GM23338 (cell line): ENCODE measurements around the gene PALLD. TPM values are rescaled to one million over a fixed set of nuclear protein-coding genes. Genes with fewer than 3 reads are reported as not detected.

Experiments
- ATAC-seq: fragments of 200-7000 bp; cut with Tn5 transposase; 3 replicates; pipeline ENCODE4 v1.9.1; 2020
- DNase-seq: peaks from one replicate; pipeline ENCODE4 v3.0.0-alpha.2; 2015; ENCODE audit warnings: low spot score
- H2AFZ ChIP-seq: fragments of 200-600 bp; sonication (generic); 2 replicates; pipeline ENCODE4 v1.8.0; 2016; ENCODE audit warnings: antibody characterized with exemption, mild to moderate bottlenecking, moderate library complexity
- H3F3A ChIP-seq: fragments of 200-600 bp; sonication (generic); replicated peaks from 2 replicates; pipeline ENCODE4 v1.8.0; 2017; ENCODE audit warnings: antibody characterized with exemption, mixed run types, low read depth
- H3K27ac ChIP-seq: fragments of 200-600 bp; sonication (generic); 2 replicates; pipeline ENCODE4 v1.6.1; 2016; ENCODE audit warnings: low read depth
- H3K27me3 ChIP-seq: fragments of 200-600 bp; sonication (generic); 2 replicates; pipeline ENCODE4 v1.8.0; 2016; ENCODE audit warnings: mild to moderate bottlenecking, mixed run types, moderate library complexity; ENCODE audit not compliant: insufficient read depth
- H3K36me3 ChIP-seq: fragments of 200-600 bp; sonication (generic); 2 replicates; pipeline ENCODE4 v1.8.0; 2016; ENCODE audit warnings: mild to moderate bottlenecking; ENCODE audit not compliant: insufficient read depth
- H3K4me1 ChIP-seq: fragments of 200-600 bp; sonication (generic); 2 replicates; pipeline ENCODE4 v1.8.0; 2016; ENCODE audit warnings: mild to moderate bottlenecking, moderate library complexity; ENCODE audit not compliant: insufficient read depth
- H3K4me2 ChIP-seq: fragments of 200-600 bp; sonication (generic); 2 replicates; pipeline ENCODE4 v1.7.1; 2017; ENCODE audit warnings: mixed run types
- H3K4me3 ChIP-seq: fragments of 200-600 bp; sonication (generic); 2 replicates; pipeline ENCODE4 v1.6.1; 2016; ENCODE audit warnings: mixed run types
- H3K79me2 ChIP-seq: fragments of 200-600 bp; sonication (generic); replicated peaks from 2 replicates; pipeline ENCODE4 v1.8.0; 2017; ENCODE audit warnings: mild to moderate bottlenecking; ENCODE audit not compliant: insufficient read depth
- H3K9me2 ChIP-seq: fragments of 200-600 bp; sonication (generic); 2 replicates; pipeline ENCODE4 v1.8.0; 2017; ENCODE audit not compliant: insufficient read depth
- H4K20me1 ChIP-seq: fragments of 200-600 bp; sonication (generic); replicated peaks from 2 replicates; pipeline ENCODE4 v1.8.0; 2017; ENCODE audit warnings: mild to moderate bottlenecking; ENCODE audit not compliant: insufficient read depth
- H3K27ac Mint-ChIP-seq: 2 replicates; pipeline ENCODE4 v1.8.0; 2020; ENCODE audit warnings: inconsistent platforms, mild to moderate bottlenecking, moderate library complexity, mixed read lengths
- H3K27me3 Mint-ChIP-seq: 3 replicates; pipeline ENCODE4 v1.8.0; 2022; ENCODE audit warnings: low read depth, mild to moderate bottlenecking, moderate library complexity, mixed read lengths, inconsistent platforms; ENCODE audit not compliant: insufficient read depth, poor library complexity
- H3K36me3 Mint-ChIP-seq: 3 replicates; pipeline ENCODE4 v1.8.0; 2021; ENCODE audit warnings: low read depth, mild to moderate bottlenecking, inconsistent platforms, moderate library complexity, mixed read lengths
- H3K4me1 Mint-ChIP-seq: 3 replicates; pipeline ENCODE4 v1.8.0; 2020; ENCODE audit warnings: mild to moderate bottlenecking, inconsistent platforms, mixed read lengths
- H3K4me3 Mint-ChIP-seq: 3 replicates; pipeline ENCODE4 v1.8.0; 2021; ENCODE audit warnings: moderate library complexity, mild to moderate bottlenecking, inconsistent platforms, mixed read lengths
- H3K9me3 Mint-ChIP-seq: 3 replicates; pipeline ENCODE4 v1.8.0; 2020; ENCODE audit warnings: moderate library complexity, mild to moderate bottlenecking, inconsistent platforms, mixed read lengths
- EZH2 ChIP-seq: fragments of 200-600 bp; sonication (generic); IDR thresholded peaks from one replicate; pipeline ENCODE4 v1.8.0; 2017; ENCODE audit warnings: antibody characterized with exemption, mild to moderate bottlenecking, low read depth; ENCODE audit not compliant: unreplicated experiment
- JUNB ChIP-seq: IDR thresholded peaks from one replicate; pipeline ENCODE4 v1.6.1; 2016; ENCODE audit warnings: antibody characterized with exemption; ENCODE audit not compliant: unreplicated experiment
- NANOG ChIP-seq: IDR thresholded peaks from 2 replicates; pipeline ENCODE4 v1.6.1; 2016; ENCODE audit warnings: antibody characterized with exemption, borderline replicate concordance
- ZNF331 ChIP-seq: fragments of 250-450 bp; sonication (Bioruptor Pico); IDR thresholded peaks from 2 replicates; pipeline ENCODE4 v1.5.0; 2020; ENCODE audit warnings: low read depth, mild to moderate bottlenecking, moderate library complexity
- polyA plus RNA-seq: library from polyadenylated mRNA; unstranded; fragments of >200 nt; fragmentation: Nextera tagmentation; extraction: Ambion mirVana; gene quantifications from 2 replicates; pipeline ENCODE4 v1.2.1, GENCODE V29; 2016
- total RNA-seq: library from RNA; depleted of rRNA; stranded (reverse); fragments of >200 nt; shearing (Covaris generic); gene quantifications from 2 replicates; pipeline ENCODE4 v1.2.3, GENCODE V29; 2014
- TF ChIP-seq, protein P1 (sequence below): IDR thresholded peaks from one replicate; pipeline ENCODE4 v1.6.1; 2018; ENCODE audit warnings: antibody characterized with exemption; ENCODE audit not compliant: unreplicated experiment
- TF ChIP-seq, protein P2 (sequence below), 2 experiments: fragments of 200-600 bp in 1 of 2; sonication (generic) in 1 of 2; conservative IDR thresholded peaks; 2 replicates each; pipeline versions ENCODE4 v1.5.1 to v1.6.1; 2016 to 2017; ENCODE audit warnings: antibody characterized with exemption in 2 of 2, low read depth in 2 of 2, mild to moderate bottlenecking in 2 of 2, moderate library complexity in 1 of 2
- TF ChIP-seq, protein P3 (sequence below): fragments of 250-450 bp; sonication (Bioruptor Pico); IDR thresholded peaks from 2 replicates; pipeline ENCODE4 v1.5.0; 2020; ENCODE audit warnings: mild to moderate bottlenecking, moderate library complexity

The PALLD gene
- total and polyA plus RNA-seq, 2 experiments from 2014 or later: 13.1 to 30.2 TPM

DNA sequence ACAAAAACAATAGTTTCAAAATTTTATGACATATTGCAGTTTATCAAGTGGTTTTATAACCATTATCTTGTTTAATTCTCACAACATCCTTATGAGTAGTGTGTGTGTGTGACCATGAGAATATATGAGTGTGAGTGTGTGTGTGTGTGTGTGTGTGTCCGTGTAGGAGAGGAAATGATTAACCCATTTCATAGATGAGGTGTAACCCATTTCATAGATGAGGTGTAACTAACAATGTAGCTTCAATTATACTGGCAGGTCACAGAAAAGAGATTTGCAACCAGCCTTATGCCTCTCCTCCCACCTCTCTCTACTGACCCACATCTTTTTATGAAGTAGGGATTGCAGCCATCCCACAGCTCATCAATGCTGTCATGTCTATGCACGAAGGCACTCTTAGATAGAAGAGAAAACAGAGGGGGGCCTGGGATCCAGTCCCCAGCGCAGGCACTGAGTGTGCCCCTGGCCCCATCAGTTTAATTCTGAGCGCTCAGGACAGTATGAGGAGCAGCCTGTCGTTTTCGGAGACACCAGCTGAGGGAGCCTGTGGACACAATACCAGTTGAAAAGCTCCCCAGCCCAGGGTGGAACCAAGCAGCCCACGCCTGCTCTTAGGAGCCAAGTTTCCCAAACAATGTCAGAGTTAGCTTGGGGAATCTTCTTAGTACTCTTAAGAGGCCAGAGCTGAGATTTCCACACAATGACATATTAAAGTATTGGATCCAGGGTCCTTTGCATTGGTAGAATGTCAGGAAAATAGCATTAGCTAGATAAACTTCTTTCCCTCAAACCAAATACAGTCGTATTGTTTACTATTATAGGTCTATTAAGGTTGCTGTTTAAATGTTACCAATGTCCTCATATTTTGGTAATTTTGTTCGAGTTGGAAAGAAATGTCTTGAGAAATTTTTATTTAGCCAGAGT is 88.6 kb downstream of the PALLD start:
- H3K4me3 ChIP-seq: no peak overlapping the region
- H3K27me3 ChIP-seq: no peaks in the 10 kb centered on the region
- Mint-ChIP-seq H3K9me3 (peaks cover 5% of the 10 kb centered on the region; the same call in 1 of the 3 replicates), H3K4me3 (no peak overlapping the region), H3K27ac (no peak overlapping the region), H3K36me3 (no peaks in the 10 kb centered on the region; the same call in 2 of the 3 replicates), H3K4me1 (peaks cover 6% of the 10 kb centered on the region; the same call in 2 of the 3 replicates), H3K27me3 (no peaks in the 10 kb centered on the region)
- peak; percentile 94 for DNase-seq
- no peaks in the 10 kb centered on the region for H4K20me1 ChIP-seq
- H3K4me1 ChIP-seq: no peaks in the 10 kb centered on the region
- no peaks in the 10 kb centered on the region for H3F3A ChIP-seq
- H3K79me2 ChIP-seq: no peaks in the 10 kb centered on the region
- TF ChIP-seq, protein P1, sequence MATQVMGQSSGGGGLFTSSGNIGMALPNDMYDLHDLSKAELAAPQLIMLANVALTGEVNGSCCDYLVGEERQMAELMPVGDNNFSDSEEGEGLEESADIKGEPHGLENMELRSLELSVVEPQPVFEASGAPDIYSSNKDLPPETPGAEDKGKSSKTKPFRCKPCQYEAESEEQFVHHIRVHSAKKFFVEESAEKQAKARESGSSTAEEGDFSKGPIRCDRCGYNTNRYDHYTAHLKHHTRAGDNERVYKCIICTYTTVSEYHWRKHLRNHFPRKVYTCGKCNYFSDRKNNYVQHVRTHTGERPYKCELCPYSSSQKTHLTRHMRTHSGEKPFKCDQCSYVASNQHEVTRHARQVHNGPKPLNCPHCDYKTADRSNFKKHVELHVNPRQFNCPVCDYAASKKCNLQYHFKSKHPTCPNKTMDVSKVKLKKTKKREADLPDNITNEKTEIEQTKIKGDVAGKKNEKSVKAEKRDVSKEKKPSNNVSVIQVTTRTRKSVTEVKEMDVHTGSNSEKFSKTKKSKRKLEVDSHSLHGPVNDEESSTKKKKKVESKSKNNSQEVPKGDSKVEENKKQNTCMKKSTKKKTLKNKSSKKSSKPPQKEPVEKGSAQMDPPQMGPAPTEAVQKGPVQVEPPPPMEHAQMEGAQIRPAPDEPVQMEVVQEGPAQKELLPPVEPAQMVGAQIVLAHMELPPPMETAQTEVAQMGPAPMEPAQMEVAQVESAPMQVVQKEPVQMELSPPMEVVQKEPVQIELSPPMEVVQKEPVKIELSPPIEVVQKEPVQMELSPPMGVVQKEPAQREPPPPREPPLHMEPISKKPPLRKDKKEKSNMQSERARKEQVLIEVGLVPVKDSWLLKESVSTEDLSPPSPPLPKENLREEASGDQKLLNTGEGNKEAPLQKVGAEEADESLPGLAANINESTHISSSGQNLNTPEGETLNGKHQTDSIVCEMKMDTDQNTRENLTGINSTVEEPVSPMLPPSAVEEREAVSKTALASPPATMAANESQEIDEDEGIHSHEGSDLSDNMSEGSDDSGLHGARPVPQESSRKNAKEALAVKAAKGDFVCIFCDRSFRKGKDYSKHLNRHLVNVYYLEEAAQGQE: no peak
- TF ChIP-seq ZNF331 (CRISPR knock-in tag): no peak
- TF ChIP-seq, protein P2, sequence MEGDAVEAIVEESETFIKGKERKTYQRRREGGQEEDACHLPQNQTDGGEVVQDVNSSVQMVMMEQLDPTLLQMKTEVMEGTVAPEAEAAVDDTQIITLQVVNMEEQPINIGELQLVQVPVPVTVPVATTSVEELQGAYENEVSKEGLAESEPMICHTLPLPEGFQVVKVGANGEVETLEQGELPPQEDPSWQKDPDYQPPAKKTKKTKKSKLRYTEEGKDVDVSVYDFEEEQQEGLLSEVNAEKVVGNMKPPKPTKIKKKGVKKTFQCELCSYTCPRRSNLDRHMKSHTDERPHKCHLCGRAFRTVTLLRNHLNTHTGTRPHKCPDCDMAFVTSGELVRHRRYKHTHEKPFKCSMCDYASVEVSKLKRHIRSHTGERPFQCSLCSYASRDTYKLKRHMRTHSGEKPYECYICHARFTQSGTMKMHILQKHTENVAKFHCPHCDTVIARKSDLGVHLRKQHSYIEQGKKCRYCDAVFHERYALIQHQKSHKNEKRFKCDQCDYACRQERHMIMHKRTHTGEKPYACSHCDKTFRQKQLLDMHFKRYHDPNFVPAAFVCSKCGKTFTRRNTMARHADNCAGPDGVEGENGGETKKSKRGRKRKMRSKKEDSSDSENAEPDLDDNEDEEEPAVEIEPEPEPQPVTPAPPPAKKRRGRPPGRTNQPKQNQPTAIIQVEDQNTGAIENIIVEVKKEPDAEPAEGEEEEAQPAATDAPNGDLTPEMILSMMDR (conservative IDR thresholded peaks at IDR 0.05; ENCODE audit: low read depth in 2 of 2): peak; percentile 65 to 84
- TF ChIP-seq NANOG: no peak
- no peak for TF ChIP-seq EZH2
- no peaks in the 10 kb centered on the region for H3K36me3 ChIP-seq
- no peak overlapping the region for H2AFZ ChIP-seq
- H3K4me2 ChIP-seq: no peak overlapping the region
- H3K9me2 ChIP-seq: 0 out of 2 replicates have a peak, but pooled peaks cover 6% of the 10 kb centered on the region
- peak; percentile 100 for ATAC-seq
- H3K27ac ChIP-seq: no peak overlapping the region

DNA sequence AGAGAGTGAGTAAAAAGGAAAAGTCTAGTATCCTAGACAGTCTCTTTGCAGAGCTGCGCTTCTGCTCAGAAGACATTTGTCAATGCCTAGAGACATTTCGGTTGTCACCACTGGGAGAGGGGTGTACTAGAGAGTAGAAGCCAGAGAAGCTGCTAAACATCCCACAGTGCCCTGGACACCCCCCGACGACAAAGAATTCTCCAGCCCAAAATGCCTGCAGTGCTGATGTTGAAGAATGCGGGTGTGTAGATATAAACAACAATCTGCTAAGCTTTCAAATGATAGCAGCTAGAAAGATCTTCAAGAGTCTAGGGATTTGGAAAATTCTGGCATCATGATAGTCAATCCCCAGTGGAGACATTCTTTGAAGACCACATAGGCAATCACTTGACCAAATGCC is 90.1 kb downstream of the PALLD start:
- no peak overlapping the region for H2AFZ ChIP-seq
- no peak overlapping the region for H3K4me3 Mint-ChIP-seq
- H4K20me1 ChIP-seq: no peaks in the 10 kb centered on the region
- H3F3A ChIP-seq: no peaks in the 10 kb centered on the region
- H3K36me3 ChIP-seq: no peaks in the 10 kb centered on the region
- H3K4me1 ChIP-seq: no peaks in the 10 kb centered on the region
- H3K27me3 Mint-ChIP-seq: no peaks in the 10 kb centered on the region
- no peaks in the 10 kb centered on the region for H3K27me3 ChIP-seq
- ATAC-seq: no peak
- H3K27ac ChIP-seq: no peak overlapping the region
- H3K4me3 ChIP-seq: no peak overlapping the region
- H3K4me2 ChIP-seq: no peak overlapping the region
- H3K4me1 Mint-ChIP-seq: peaks cover 6% of the 10 kb centered on the region; the same call in 2 of the 3 replicates
- 0 out of 2 replicates have a peak, but pooled peaks cover 9% of the 10 kb centered on the region for H3K9me2 ChIP-seq
- H3K79me2 ChIP-seq: no peaks in the 10 kb centered on the region
- H3K27ac Mint-ChIP-seq: no peak overlapping the region
- DNase-seq: no peak
- H3K36me3 Mint-ChIP-seq: no peaks in the 10 kb centered on the region
- no peaks in the 10 kb centered on the region for H3K9me3 Mint-ChIP-seq
- TF ChIP-seq JUNB (no peak), ZNF331 (CRISPR knock-in tag) (no peak)
- TF ChIP-seq, protein P3, sequence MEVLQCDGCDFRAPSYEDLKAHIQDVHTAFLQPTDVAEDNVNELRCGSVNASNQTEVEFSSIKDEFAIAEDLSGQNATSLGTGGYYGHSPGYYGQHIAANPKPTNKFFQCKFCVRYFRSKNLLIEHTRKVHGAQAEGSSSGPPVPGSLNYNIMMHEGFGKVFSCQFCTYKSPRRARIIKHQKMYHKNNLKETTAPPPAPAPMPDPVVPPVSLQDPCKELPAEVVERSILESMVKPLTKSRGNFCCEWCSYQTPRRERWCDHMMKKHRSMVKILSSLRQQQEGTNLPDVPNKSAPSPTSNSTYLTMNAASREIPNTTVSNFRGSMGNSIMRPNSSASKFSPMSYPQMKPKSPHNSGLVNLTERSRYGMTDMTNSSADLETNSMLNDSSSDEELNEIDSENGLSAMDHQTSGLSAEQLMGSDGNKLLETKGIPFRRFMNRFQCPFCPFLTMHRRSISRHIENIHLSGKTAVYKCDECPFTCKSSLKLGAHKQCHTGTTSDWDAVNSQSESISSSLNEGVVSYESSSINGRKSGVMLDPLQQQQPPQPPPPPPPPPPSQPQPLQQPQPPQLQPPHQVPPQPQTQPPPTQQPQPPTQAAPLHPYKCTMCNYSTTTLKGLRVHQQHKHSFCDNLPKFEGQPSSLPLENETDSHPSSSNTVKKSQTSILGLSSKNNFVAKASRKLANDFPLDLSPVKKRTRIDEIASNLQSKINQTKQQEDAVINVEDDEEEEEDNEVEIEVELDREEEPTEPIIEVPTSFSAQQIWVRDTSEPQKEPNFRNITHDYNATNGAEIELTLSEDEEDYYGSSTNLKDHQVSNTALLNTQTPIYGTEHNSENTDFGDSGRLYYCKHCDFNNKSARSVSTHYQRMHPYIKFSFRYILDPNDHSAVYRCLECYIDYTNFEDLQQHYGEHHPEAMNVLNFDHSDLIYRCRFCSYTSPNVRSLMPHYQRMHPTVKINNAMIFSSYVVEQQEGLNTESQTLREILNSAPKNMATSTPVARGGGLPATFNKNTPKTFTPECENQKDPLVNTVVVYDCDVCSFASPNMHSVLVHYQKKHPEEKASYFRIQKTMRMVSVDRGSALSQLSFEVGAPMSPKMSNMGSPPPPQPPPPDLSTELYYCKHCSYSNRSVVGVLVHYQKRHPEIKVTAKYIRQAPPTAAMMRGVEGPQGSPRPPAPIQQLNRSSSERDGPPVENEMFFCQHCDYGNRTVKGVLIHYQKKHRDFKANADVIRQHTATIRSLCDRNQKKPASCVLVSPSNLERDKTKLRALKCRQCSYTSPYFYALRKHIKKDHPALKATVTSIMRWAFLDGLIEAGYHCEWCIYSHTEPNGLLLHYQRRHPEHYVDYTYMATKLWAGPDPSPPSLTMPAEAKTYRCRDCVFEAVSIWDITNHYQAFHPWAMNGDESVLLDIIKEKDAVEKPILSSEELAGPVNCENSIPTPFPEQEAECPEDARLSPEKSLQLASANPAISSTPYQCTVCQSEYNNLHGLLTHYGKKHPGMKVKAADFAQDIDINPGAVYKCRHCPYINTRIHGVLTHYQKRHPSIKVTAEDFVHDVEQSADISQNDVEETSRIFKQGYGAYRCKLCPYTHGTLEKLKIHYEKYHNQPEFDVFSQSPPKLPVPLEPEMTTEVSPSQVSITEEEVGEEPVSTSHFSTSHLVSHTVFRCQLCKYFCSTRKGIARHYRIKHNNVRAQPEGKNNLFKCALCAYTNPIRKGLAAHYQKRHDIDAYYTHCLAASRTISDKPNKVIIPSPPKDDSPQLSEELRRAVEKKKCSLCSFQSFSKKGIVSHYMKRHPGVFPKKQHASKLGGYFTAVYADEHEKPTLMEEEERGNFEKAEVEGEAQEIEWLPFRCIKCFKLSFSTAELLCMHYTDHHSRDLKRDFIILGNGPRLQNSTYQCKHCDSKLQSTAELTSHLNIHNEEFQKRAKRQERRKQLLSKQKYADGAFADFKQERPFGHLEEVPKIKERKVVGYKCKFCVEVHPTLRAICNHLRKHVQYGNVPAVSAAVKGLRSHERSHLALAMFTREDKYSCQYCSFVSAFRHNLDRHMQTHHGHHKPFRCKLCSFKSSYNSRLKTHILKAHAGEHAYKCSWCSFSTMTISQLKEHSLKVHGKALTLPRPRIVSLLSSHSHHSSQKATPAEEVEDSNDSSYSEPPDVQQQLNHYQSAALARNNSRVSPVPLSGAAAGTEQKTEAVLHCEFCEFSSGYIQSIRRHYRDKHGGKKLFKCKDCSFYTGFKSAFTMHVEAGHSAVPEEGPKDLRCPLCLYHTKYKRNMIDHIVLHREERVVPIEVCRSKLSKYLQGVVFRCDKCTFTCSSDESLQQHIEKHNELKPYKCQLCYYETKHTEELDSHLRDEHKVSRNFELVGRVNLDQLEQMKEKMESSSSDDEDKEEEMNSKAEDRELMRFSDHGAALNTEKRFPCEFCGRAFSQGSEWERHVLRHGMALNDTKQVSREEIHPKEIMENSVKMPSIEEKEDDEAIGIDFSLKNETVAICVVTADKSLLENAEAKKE (CRISPR knock-in tag): no peak
